Measurements from ENCODE around the gene ANP32B.
A peak's percentile ranks its signal among the peaks of the same experiment; 100 is the strongest.
"Not testable (repeated sequence)": the region's sequence is repeated elsewhere in the genome, so short reads cannot be mapped to it uniquely, and the experiment has no call there.

The ANP32B gene

DNA sequence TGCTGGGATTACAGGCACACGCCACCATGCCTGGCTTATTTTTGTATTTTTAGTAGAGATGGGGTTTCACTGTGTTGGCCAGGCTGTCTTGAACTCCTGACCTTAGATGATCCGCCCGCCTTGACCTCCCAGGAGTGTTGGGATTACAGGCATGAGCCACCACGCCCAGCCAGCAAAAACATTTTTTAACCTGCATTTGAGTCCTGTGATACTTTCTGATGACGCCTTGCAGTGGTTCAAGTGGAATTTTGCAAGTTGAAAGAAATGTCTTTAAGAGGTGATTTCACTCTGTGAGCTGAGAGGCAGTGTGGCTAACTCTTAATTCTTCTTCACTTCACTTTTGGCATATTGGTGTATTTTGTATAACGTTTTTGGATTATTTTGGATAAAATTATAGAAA, 9.1 kb downstream of the ANP32B start:
- no peak overlapping the region for H3K4me3 ChIP-seq (replicated peaks; ENCODE audit: low read depth, low read length)
- TF ChIP-seq, protein P1, sequence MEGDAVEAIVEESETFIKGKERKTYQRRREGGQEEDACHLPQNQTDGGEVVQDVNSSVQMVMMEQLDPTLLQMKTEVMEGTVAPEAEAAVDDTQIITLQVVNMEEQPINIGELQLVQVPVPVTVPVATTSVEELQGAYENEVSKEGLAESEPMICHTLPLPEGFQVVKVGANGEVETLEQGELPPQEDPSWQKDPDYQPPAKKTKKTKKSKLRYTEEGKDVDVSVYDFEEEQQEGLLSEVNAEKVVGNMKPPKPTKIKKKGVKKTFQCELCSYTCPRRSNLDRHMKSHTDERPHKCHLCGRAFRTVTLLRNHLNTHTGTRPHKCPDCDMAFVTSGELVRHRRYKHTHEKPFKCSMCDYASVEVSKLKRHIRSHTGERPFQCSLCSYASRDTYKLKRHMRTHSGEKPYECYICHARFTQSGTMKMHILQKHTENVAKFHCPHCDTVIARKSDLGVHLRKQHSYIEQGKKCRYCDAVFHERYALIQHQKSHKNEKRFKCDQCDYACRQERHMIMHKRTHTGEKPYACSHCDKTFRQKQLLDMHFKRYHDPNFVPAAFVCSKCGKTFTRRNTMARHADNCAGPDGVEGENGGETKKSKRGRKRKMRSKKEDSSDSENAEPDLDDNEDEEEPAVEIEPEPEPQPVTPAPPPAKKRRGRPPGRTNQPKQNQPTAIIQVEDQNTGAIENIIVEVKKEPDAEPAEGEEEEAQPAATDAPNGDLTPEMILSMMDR (IDR thresholded peaks at IDR 0.05; ENCODE audit: low read length, missing control alignments): no peak
- no peak for DNase-seq (ENCODE audit: low read depth)

DNA sequence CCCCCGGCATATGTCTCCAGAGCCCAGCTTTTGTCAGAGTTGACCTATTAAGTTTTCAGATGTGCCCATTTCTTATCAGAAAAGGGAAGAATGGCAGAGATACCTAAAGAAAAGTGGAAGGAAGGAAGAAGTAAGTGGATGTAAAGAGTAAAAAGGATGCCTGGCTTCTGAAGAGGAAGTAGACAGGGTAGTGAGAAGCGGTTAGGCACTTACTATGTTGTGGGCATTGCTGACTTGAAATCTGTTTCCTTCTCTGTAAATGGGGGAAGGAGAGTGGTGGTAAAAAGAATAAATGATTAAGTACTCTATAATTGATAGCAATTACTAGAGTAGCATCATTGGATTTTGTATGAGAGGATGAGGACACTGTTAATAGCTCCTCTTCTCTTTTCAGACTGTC, 9.9 kb downstream of the ANP32B start:
- TF ChIP-seq, protein P1 (IDR thresholded peaks at IDR 0.05; ENCODE audit: low read length, missing control alignments): no peak
- no peak overlapping the region for H3K4me3 ChIP-seq (replicated peaks; ENCODE audit: low read depth, low read length)
- no peak for DNase-seq (ENCODE audit: low read depth)

DNA sequence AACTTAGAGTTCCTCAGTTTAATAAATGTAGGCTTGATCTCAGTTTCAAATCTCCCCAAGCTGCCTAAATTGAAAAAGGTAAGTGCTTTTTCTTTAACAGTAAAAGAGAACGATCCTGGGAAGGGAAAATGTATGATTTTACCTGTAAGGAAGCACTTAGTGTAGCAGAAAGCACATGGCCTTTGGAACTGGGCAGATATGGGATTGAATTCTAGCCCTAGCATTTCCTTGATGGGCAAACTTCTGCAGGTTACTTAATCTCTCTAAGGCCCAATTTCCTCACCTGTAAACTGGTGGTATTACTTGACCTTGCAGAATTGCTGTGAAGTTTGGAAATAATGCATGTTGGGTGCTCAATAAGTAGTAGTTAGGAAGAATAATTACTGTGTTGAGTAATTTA, 11.6 kb downstream of the ANP32B start:
- no peak overlapping the region for H3K4me3 ChIP-seq (replicated peaks; ENCODE audit: low read depth, low read length)
- TF ChIP-seq, protein P1 (IDR thresholded peaks at IDR 0.05; ENCODE audit: low read length, missing control alignments): no peak
- no peak for DNase-seq (ENCODE audit: low read depth)

DNA sequence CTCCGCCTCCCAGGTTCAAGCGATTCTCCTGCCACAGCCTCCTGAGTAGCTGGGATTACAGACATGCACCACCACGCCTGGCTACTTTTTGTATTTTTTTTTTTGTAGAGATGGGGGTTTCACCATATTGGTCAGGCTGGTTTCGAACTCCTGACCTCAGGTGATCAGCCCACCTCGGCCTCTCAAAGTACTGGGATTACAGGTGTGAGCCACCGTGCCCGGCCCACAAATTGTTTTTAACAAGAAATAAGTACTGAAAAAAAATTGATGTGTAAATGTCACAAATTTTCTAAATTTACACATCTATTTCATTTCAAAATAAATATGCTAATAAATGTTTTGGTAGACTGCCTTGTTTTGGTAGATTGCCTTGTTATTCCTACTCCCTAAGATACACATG, 13.5 kb downstream of the ANP32B start:
- not testable (repeated sequence) for DNase-seq (ENCODE audit: low read depth); H3K4me3 ChIP-seq (replicated peaks; ENCODE audit: low read depth, low read length)

DNA sequence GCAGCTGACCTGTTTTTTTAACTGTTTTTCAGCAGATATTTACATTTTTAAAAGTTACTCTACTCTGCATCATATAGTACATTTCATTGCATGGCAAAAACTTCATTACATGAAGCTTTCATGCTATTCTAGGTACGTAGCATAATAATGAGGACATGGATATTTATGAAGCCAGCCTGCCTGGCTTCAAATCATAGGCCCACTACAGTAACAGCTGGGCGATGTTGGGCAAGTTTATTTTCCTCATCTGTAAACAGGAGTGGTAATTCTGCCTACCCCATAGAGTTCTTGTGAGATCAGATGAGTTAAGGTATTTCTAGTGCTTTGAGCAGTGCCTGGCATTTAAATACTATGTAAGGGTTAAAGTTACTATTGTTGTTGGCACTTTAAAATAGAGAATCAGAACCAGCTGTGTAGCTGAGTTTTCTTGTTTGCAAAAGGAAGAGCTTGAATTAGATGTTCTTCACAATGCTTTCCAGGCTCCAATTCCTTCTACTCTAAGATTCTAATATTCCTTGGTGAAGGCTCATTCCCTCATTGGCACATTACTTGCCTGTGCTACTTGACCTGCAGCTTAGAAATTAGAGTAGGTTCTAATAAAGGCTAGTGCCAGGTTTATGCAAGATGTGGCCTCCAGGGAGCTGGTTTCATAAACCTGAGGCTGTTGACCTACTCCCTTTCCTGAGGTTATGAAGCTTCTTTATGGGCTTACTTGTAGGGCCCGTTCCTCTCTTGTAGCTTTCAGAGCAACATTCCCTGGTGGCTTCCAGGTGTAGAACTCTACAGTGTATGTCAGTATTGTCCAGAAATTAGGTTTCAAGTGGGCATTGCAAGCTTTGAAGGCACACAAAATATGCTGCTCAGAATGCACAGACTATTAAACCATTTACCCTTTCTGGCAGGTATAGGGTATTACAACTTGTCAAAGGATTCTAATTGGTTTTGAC, 14.5 kb downstream of the ANP32B start:
- no peak for DNase-seq (ENCODE audit: low read depth)
- no peak overlapping the region for H3K4me3 ChIP-seq (replicated peaks; ENCODE audit: low read depth, low read length)
- TF ChIP-seq, protein P1 (IDR thresholded peaks at IDR 0.05; ENCODE audit: low read length, missing control alignments): no peak

DNA sequence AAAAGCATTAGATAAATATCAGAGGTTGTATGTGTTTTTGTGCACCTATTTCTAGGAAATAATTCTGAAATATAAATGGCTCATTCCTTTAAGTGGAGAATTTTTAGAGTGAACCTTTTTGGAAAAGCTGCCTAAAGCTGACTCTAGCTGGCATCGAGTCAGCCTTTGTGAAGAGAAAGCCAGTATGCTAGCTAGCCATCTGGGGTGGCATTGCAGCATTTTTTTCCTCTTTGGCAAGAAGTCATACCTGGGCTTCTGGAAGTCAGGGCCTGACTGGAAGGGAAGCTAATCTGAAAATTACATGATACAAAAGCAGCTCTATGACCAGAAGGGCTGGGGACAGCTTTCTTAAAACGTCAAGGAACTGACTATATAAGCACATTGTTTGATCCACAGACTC, 19.7 kb downstream of the ANP32B start:
- TF ChIP-seq, protein P1 (IDR thresholded peaks at IDR 0.05; ENCODE audit: low read length, missing control alignments): no peak
- H3K4me3 ChIP-seq (replicated peaks; ENCODE audit: low read depth, low read length): no peak overlapping the region
- DNase-seq (ENCODE audit: low read depth): peak; percentile 27

DNA sequence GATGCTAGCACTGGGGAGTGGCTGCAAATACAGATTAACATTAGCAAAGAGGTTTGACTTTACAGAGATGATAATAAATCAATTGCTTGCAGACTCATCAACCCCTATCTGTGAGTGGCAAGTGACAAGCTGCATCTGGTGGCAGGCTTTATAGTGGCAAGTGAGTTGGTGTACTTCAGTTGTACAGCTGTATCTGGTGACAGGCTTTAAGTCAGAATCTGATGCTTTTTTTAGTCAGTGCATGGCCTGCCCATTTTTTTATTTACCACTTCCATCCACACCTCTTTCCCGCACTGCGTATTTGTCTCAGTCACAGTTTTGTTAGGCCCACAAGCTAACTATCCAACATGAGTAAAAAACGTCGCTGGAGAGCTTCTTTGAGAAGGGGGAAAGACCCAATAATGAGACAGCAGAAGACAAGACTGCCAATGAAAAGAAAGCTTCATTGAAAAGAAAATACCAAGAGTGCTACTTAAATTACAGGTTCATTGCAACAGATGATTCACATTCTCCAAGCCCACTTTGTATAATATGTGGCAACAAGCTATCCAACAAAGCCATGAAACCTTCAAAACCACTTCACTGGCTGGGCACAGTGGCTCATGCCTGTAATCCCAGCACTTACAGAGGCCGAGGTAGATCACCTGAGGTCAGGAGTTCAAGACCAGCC, 23.1 kb downstream of the ANP32B start:
- TF ChIP-seq, protein P1 (IDR thresholded peaks at IDR 0.05; ENCODE audit: low read length, missing control alignments): no peak
- H3K4me3 ChIP-seq (replicated peaks; ENCODE audit: low read depth, low read length): no peak overlapping the region
- no peak for DNase-seq (ENCODE audit: low read depth)
